GM10847 (cell line): ENCODE measurements around the gene OR52B2.

Source experiments
- POLR2A ChIP-seq: IDR thresholded peaks from 2 replicates; pipeline ENCODE4 v1.6.1; 2011; ENCODE audit not compliant: insufficient read length; ENCODE audit errors: extremely low read depth

OR52B2 gene

DNA sequence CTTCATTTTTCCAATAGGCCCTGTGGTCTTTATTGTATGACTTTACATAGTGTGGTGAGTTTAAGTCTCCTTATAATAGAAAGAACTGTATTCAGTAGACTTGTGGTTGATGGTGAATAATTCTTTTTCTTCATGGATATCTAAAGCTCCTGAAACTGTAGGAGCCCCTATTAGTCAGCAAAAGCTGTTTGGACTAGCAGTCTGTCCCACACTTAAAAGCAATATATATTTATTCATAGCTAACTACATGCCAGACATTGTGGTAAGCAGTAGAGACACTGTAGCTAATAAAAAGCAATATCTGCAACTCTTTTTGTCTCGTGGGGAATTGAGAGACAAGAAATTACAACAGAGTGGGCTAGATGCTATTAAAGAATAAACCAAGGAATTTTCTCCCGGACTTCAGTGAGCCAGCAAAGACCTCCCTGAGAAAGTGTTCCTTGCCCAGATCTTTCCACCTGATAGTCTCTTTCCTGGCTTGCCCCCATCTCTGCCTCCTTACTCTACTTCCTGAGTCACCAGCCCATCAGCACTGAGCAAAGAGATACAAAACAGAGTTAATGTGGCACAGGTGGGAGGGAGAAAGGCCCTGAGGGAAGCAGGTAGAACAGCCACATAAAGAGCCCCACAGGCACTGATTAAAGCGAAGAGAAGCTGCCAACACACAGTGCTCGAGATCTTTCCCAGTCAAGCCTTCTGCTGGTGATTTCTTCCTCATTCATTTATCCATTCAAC lies 27.5 kb upstream of the OR52B2 start:
- no peak for TF ChIP-seq POLR2A

DNA sequence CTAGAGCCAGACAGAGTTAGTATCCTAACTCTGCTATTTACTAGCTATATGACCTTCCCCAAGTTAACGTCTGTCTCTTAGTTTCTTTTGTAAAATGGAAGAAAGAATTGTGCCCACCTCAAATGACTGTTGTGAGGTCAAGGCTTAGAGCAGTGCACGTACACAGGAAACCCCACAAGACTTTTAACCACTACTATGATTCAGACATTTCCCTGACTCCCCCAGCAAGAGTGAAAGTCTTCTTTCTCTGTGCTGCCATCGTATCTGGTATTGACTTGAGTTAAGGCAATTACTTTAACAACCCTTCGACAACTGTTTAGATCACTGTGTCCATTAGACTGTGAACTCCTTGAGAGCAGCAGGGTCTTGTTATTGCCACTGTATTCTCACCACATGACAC lies 26.3 kb upstream of the OR52B2 start:
- TF ChIP-seq POLR2A = no peak

DNA sequence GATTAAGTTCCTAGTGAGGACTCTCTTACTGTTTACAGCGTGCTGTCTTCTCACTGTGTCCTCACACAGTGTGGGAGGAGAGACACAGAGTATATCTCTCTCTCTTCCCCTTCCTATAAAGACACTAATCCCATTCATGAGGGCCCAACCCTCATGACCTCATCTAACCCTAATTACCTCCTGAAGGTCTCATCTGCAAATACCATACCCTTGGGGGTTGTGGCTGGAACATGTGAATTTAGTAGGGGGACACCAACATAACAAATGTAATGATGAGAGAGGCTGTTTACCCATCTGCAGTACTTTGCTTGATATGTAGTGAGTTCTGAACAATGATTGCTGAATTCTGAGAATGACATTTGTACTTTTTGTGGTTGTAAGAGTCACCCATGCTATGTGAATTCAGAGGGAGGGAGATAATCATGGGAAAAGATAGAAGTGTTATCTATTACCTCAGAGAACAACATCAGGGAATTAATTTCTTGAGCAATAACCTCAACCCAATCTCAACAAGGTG lies 24.0 kb upstream of the OR52B2 start:
- no peak for TF ChIP-seq POLR2A

DNA sequence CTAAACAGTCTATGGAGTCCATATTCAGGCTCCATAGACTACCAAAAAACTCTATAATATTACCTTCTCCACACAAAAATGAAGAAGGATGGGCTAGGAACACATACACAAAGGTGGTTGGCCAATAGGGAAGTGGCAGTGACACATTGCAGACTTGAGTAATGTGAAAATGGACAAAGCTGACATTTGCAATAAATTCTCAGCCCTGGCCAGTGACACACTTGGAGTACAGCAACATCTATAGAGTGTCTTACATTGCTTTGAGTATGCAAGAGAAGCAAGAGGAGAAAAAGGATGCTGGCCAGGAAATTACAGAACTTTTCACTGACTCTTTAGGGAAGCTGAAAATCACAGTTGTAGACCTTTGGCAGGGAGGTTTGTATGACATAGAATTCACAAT lies 21.6 kb upstream of the OR52B2 start:
- TF ChIP-seq POLR2A = no peak

DNA sequence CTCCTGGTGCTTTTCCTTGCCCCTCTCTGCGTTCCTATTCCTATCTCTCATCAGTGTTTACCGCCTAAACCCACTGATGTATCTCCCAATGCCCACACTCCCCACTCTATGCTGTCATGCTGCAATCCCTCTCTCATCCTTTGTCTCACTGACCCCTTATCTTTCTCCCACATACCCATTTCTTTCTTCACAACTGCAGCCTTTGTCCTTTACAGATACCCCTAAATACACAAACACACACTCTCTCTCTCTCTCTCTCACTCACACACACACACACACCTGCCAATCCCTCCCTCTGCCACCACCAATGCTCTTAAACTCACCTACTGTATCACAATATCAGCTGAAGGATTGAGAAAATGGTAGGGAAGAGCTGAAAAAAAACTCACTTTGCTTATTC lies 5.3 kb upstream of the OR52B2 start:
- TF ChIP-seq POLR2A = no peak

DNA sequence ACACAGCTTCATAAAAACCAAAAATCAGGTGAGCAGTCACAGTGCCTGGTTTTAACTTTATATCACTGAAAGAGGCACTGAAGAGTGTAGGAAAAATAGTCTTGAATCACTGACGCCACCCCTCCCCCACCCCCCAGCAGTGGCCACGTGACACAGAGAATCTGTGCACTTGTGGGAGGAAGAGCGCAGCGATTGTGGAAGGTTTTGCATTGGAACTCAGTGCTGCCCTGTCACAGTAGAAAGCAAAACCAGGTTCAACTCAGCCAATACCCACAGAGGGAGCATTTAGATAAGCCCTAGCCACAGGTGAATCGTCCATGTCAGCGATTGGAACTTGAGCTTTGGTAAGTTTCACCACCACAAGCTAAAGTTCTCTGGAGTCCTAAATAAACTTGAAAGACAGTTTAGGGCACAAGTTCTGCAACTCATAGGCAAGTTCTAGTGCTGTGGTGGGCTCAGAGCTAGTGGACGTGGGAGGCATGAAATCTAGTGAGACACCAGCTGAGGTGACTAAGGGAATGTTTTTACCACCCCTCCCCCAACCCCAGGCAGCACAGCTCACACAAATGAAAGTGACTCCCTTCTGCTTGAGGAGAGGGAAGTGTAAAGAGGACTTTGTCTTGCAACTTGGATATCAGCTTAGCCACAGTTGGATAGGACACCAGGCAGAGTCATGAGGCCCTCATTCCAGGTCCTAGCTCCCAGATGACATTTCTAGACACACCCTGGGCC lies 13.3 kb downstream of the OR52B2 start:
- no peak for TF ChIP-seq POLR2A

DNA sequence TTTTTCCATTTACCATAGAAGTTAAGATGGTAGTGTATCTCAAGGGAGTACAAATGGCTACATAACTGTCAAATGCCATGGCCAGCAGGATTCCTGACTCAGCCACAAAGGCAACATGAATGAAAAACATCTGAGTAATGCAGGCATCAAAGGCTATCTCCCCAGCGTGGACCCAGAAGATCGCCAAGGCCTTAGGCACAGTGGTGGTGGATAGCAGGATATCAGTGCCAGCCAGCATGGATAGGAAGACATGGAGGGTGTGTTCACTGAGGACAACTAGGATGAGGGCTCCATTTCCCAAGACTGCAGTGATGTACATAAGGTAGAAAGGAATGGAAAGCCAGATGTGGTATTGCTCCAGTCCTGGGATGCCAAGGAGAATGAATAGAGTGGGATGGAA lies 18.0 kb downstream of the OR52B2 start:
- TF ChIP-seq POLR2A = no peak

DNA sequence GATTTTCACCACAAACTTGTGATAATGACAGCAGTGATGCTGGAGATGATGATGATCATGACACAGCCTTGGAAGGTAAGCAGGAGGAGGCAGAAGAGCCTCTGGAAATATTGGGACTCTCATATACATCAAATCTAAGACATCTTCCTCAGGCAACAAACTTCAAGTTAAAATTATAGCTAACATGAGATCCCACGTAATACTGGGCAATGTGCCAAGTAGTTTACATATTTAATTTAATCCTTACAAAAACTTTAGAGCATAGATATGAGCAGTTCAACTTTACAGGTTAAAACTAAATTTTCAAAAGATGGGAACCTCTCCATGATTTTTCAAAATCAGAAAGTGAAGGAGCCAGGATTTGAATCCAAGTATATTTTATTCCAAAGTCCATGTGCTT lies 19.0 kb downstream of the OR52B2 start:
- TF ChIP-seq POLR2A = no peak

DNA sequence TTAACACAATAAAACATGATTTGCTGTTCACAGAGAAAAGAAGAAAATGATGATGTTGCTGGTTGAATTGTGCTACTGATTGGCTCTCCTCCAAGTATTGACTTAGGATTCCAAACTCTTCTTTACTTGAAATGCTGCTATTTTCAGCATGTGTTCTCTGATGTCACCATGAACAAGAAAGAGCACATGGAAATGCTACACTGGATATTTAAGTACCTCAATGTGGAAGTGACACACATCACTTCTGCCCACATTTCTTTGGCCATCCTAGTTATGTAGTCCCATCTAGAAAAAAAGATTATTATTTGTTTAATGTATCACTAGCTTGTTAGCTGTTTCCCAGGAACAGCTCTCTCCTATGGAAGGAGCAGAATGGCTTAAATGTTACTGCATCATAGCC lies 27.2 kb downstream of the OR52B2 start:
- TF ChIP-seq POLR2A = no peak

DNA sequence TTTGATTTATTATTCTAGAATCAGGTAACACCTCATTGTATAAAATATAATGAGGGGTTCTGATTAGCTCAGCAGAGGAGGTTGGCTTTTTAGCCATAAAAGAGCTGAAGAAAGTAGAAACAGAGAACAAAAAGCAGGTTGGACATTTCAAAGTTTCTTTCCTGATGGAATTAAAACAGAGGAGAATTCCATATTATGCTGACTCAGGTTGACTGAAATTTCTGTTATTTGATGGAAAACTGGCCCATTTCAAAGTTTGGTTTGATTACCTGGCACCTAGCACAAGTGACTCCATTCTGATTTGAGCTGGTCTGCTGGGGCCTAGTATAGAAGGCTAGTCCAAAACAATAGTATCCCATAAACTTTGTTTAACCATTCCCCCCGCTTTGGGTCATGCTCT lies 37.7 kb downstream of the OR52B2 start:
- TF ChIP-seq POLR2A = no peak

DNA sequence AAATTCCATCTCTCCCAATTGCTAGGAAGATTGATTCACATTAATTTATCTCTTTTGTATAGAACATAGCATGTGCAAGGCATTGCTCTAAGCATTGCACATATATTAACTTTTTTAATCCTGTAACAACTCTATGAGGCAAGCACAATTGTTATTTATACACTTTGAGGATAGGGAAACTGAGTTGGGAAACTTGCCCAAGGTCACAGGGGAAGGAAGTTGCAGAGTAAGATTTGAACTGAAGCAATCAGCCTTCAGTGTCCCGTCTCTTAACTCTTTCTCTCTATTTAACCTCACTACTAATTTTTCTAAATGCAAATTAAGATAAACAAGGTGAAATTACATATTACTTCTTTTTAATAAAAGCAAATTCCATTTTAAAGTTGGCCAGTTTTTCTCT lies 40.5 kb downstream of the OR52B2 start:
- no peak for TF ChIP-seq POLR2A

DNA sequence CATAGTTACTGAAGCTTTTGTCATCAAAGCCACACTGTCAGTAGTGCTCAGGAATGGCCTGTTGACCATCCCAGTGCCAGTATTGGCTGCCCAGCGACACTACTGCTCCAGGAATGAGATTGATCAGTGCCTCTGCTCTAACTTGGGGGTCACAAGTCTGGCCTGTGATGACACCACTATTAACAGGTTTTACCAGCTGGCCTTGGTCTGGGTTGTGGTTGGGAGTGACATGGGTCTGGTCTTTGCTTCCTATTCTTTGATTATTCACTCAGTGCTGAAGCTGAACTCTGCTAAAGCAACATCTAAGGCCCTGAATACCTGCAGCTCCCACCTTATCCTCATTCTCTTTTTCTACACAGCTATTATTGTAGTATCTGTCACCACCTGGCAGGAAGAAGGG lies 41.1 kb downstream of the OR52B2 start:
- TF ChIP-seq POLR2A = no peak

DNA sequence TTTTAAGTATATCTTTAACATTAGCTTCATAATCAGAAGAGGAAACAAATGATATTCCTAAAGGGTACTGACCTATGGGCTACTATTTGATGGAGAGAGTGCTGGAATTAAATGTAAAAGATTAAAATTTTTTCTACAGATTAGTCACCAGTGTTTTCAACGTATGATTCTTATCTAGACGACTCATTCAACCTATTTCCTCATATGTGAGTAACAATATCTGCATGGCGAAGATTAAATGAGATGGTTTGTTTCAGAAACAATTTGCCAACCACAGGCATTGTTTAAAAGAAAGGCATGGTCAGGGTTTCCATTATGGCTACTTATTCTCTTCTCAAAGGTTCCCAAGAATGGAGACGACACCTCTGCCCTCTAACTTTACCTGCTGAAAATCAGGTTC lies 42.2 kb downstream of the OR52B2 start:
- no peak for TF ChIP-seq POLR2A

DNA sequence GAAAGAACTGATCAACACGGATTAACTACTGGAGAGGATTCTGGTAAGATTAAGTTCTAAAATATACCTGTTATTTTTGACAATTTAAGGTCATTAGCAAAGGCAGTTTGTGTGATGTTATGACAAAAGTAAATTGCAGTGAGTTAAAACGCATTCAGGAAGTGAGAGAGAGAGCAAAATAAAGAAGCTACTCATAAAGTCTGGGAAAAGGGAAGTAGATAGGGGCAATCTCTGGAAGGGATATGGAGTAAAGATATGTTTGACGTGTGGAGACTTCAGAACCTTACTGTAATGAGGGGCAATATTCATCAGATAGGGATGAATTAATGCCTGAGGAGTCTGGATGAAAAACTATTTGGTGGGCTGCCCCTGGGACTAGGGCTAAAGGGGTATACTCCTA lies 45.9 kb downstream of the OR52B2 start:
- no peak for TF ChIP-seq POLR2A
